NCI-H2107 treated with DMSO at 0.1 percent for 48 hours (cell line): ENCODE measurements around the gene AASS.

ENCODE experiments used
- DNase-seq: peaks from one replicate; lab custom pipeline; 2025; ENCODE audit not compliant: unreplicated experiment; lab: John Stamatoyannopoulos, UW

The AASS gene

GRCh38 chr7:122123746-122124145 is 20.3 kb downstream of the AASS start:
- DNase-seq = no peak

- DNase-seq = no peak
These were observed 25.3 kb downstream of the AASS start for GRCh38 chr7:122118757-122119156.

- DNase-seq = no peak
These were observed 41.0 kb downstream of the AASS start for GRCh38 chr7:122103064-122103463.

- DNase-seq = no peak
These were observed 44.0 kb downstream of the AASS start for GRCh38 chr7:122100021-122100420.

GRCh38 chr7:122095642-122096041 is 48.4 kb downstream of the AASS start:
- no peak for DNase-seq

- DNase-seq = no peak
These were observed 49.5 kb downstream of the AASS start for GRCh38 chr7:122094549-122094948.

GRCh38 chr7:122092964-122093797 is 50.9 kb downstream of the AASS start:
- peak; percentile 42 for DNase-seq

GRCh38 chr7:122082670-122083069 is 61.4 kb downstream of the AASS start:
- no peak for DNase-seq

GRCh38 chr7:122082160-122082559 is 61.9 kb downstream of the AASS start:
- no peak for DNase-seq

- no peak for DNase-seq
These were observed 70.4 kb downstream of the AASS start for GRCh38 chr7:122073635-122074034.

- DNase-seq = no peak
These were observed 71.0 kb downstream of the AASS start for GRCh38 chr7:122072924-122073599.

- no peak for DNase-seq
These were observed 71.8 kb downstream of the AASS start for GRCh38 chr7:122072272-122072671.

GRCh38 chr7:122070834-122071233 is 73.2 kb downstream of the AASS start:
- DNase-seq = no peak

GRCh38 chr7:122070062-122070461 is 74.0 kb downstream of the AASS start:
- no peak for DNase-seq

- no peak for DNase-seq
These were observed 75.0 kb downstream of the AASS start for GRCh38 chr7:122068999-122069398.

GRCh38 chr7:122068046-122068445 is 76.0 kb downstream of the AASS start:
- DNase-seq = no peak

GRCh38 chr7:122067077-122067476 is 77.0 kb downstream of the AASS start:
- DNase-seq = no peak

- no peak for DNase-seq
These were observed 79.1 kb downstream of the AASS start for GRCh38 chr7:122064971-122065370.

- DNase-seq = no peak
These were observed 80.9 kb downstream of the AASS start for GRCh38 chr7:122063146-122063545.

GRCh38 chr7:122059542-122059941 is 84.5 kb downstream of the AASS start:
- DNase-seq = no peak

- no peak for DNase-seq
These were observed 87.1 kb downstream of the AASS start for GRCh38 chr7:122056977-122057376.

- DNase-seq = no peak
These were observed 89.0 kb downstream of the AASS start for GRCh38 chr7:122055073-122055472.
